ENCODE data around the gene TMEM59L.
A peak's percentile ranks its signal among the peaks of the same experiment; 100 is the strongest.

Gene TMEM59L

GRCh38 chr19:18605546-18606280, 7.0 kb upstream of the TMEM59L start:
- peaks cover under 1 to 71% of the 10 kb centered on the region in 2 donors for H3K27me3 ChIP-seq
- peak overlapping the region; percentile 60 to 79 for H3K27ac ChIP-seq
- TF ChIP-seq CTCF (IDR thresholded peaks at IDR 0.05) = no peak
- intact Hi-C loops (cut with DNase I; ENCODE audit: low total_unique reads) = no loop called here
- DNase-seq = no peak
- H3K4me1 ChIP-seq = peaks cover 0 to 48% (median 35%) of the 10 kb centered on the region in 4 donors
- no peaks in the 10 kb centered on the region for H3K36me3 ChIP-seq
- no peaks in the 10 kb centered on the region for H3K9me3 ChIP-seq
- peak overlapping the region; percentile 62 to 65 for H3K4me3 ChIP-seq

GRCh38 chr19:18606281-18607225, 6.1 kb upstream of the TMEM59L start, which contains the start of gene CRLF1:
CRLF1 (minus strand) TSS chr19:18606799; CDS start chr19:18606656, 143 bp downstream.
- Histone ChIP-seq H3K4me1 (peaks cover 0 to 57% (median 41%) of the 10 kb centered on the region in 4 donors), H3K36me3 (no peaks in the 10 kb centered on the region), H3K9me3 (no peaks in the 10 kb centered on the region), H3K27ac (peak within 1 kb of the TSS; percentile 60 to 79), H3K4me3 (peak within 1 kb of the TSS; percentile 62 to 65), H3K27me3 (peaks cover 4 to 78% of the 10 kb centered on the region in 2 donors)
- no peak for TF ChIP-seq CTCF (IDR thresholded peaks at IDR 0.05)
- intact Hi-C loops (cut with DNase I; ENCODE audit: low total_unique reads) = no loop called here
- no peak for DNase-seq

- H3K4me1 ChIP-seq = peaks cover 0 to 63% (median 49%) of the 10 kb centered on the region in 4 donors
- TF ChIP-seq CTCF (IDR thresholded peaks at IDR 0.05) = no peak
- H3K4me3 ChIP-seq = peak overlapping the region; percentile 46 to 52
- H3K36me3 ChIP-seq = no peaks in the 10 kb centered on the region
- no peak for DNase-seq
- intact Hi-C loops (cut with DNase I; ENCODE audit: low total_unique reads) = no loop called here
- no peaks in the 10 kb centered on the region for H3K9me3 ChIP-seq
- peaks cover 4 to 87% of the 10 kb centered on the region in 2 donors for H3K27me3 ChIP-seq
- peak overlapping the region; percentile 38 to 68 for H3K27ac ChIP-seq
Measured at GRCh38 chr19:18607226-18608101, 5.2 kb upstream of the TMEM59L start.

DNA sequence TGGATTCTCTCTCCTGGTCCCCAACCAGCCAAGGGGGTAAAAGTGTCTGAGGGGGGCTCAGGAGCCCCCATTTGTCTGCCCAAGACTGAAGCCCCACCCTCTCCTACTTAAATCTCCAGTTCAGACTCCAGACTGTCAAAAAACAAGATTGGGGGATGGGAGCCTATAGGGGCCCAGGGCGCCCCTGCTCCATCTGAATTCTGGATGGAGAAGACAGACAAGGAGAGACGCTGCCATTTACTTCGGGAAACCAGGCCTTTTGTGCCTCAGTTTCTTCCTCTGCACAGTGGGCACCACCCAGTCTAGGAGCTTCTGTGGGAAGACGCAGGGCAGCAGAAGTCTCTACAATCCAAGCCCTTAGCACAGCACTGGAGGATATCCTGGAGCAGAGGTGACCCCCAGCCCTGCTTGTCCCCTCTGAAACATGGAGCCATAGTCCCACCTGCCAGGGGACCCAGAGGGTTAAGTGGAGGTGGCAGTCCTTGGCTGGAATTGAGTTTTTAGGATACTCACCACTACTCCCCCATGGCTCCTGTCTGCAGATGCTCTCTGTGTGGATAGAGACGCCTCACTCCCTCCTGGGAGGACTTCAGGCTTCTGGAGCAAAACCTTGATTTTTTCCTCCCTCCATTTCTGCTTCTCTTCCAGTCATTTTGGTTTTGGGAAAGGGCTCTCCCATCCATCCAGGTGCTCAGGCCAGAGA, 4.4 kb upstream of the TMEM59L start:
- H3K4me1 ChIP-seq = peaks cover 0 to 64% (median 56%) of the 10 kb centered on the region in 4 donors
- intact Hi-C loops (cut with DNase I; ENCODE audit: low total_unique reads) = no loop called here

More for the DNA sequence above, 4.4 kb upstream of the TMEM59L start:
- Histone ChIP-seq H3K27ac (peak overlapping the region in 1 of 2 donors; percentile 68), H3K9me3 (no peaks in the 10 kb centered on the region), H3K4me3 (peak overlapping the region; percentile 46 to 52), H3K27me3 (peaks cover 10 to 95% of the 10 kb centered on the region in 2 donors), H3K36me3 (no peaks in the 10 kb centered on the region)
- no peak for DNase-seq
- no peak for TF ChIP-seq CTCF (IDR thresholded peaks at IDR 0.05)

Measured in tibial artery (tissue), 4 donors.